Activated CD4-positive, CD25-positive, alpha-beta regulatory T cell treated with anti-CD3 and anti-CD28 coated beads, Interleukin-2, amount 50 U/mL, for 72 hours (primary cell): ENCODE results near the gene KAT6B.
A peak's percentile ranks its signal among the peaks of the same experiment; 100 is the strongest.

Experiments used
- DNase-seq: peaks from one replicate; pipeline ENCODE4 v3.0.0; 2021

KAT6B gene

GRCh38 chr10:74824184-74824899 is 2.1 kb upstream of the KAT6B start:
- peak; percentile 39 for DNase-seq

DNA sequence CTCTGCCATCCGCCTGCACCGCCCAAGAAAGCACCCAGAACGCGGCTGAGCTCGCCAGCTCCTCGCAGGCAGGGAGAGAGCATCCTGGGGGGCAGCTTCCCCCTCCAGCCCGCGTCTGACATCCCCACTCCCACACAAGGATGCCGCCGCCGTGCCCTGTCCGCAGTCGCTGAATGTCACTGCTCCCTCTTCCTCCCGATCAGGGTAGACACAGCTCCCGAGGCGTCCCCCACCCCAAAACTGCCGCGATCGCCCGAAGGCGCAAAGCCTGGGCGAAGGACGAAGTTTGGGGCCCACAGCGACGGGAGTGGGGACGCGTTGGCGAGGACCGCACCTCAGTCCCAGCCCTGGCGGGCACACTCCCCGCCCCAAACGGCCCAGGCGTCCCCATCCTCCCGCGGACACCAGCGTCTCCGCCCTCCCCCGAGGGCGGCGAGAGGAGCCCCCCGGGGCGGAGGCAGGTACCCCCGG is 1.5 kb upstream of the KAT6B start:
- peak; percentile 55 for DNase-seq

DNA sequence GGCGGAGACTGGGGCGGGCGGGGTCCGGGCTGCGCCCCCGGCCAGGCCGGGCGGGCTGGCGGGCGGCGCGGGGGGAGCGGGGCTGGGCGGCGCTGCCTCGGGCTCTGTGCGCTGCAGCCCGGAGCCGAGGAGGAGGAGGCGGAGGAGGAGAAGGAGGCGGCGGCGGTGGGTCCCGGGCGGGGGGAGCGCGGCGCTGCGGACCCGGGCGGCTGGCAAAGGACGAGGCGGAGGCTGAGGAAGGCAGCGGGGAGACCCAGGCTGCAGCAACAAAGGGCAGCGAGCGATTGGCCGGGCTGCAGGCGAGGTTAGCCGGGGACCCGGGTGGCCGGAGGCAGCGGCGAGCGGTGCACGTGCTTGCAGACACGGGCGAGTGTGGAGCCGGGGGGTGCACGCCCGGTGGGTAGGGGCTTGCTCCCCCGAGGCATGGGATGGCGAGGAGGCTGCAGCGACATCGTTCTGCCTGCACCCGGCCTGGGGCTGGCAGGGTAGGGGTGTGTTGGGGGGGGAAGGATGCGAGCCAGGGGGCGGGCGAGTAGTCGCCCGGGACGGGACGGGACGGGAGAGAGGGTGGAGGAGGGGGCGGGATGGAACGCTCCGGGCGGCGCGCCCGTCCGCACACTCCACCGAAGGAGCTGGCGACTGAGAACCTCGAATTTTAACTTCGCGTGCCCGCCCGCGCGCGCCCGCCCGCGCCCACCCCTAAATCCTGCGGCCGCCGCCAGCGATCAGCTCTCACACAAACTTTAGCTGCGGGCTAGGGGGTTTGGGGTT is 844 bp upstream of the KAT6B start:
- peak; percentile 67 for DNase-seq

- DNase-seq = no peak
Measured at GRCh38 chr10:74827045-74827441, 643 bp downstream of the KAT6B start.

DNA sequence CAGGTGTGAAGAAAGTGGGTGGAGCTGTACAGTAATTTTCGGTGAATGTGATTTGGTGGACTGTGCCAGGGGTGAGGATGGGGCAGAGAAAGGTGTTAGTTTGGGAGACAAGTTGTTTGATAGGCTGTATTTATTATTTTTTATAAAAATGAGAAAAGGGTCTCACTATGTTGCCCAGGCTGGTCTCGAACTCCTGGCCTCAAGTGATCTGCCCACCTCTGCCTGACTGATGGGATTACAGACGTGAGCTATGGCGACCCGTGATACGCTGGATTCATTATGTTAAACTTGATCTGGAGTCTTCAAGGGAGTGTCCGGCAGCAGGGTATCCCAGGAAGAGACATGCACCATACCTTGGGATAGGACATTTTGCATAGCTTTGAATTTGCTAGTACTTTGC is 1.3 kb downstream of the KAT6B start:
- no peak for DNase-seq

- DNase-seq = no peak
Measured at GRCh38 chr10:74828946-74829345, 2.5 kb downstream of the KAT6B start.

DNA sequence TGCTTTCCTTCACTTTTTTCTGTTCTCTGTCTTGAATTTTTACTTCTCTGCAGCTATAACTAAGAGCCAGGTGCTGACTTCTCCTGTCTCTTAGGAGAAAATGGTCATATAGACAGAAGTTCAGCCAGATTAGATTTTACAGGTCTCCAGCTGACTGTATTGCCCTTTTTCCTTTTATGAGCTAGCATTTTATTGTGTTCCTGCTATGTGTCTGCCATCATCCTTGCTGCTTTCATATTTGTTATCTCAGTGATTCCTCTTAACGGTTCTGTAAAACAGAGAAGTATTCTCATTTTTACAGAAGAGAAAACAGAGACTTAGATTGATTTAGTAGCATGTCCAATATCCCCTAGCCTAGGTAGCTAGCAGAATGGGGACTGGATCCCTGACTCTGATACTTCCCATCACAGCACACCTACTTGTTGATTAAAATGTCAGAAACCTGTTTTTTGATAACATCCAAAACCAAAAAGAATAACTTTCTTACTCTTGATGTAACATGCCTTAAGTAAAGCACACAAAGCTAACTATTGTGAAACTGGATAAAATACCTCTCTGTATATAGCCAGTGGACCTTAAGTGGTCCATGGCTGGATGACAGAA is 5.2 kb downstream of the KAT6B start:
- DNase-seq = no peak

DNA sequence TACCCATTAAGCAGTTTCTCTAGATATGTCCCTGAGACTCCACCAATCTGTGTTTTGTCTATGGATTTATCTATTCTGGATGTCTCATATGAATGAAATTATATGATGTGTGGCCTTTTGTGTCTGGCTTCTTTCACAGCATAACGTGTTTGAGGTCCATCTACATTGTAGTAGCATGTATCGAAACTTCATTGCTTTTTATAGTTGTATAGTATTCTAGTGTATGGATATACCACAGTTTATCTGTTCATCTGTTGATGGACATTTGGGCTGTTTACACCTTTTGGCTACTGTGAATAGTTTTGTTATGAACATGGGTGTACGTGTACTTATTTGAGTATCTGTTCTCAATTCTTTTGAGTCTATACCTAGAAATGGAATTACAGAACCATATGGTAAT is 9.6 kb downstream of the KAT6B start:
- no peak for DNase-seq

DNA sequence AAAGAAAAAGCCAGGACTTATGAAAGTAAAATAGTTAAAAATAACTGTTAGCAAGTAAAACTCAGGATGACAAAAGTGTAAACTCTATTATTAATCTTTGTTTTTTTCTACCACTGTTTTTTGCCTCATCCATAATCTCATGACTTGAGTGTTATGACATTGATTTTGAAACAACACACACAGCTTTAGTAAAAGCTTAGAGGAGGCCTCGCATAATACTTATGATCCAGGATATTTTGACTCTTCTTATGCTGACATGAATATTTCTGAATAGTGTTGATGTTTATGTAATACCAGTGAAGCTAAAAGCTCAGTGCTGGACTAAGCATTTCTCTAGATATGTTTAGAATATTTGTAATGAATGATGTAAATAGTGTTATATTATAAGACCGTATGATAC is 10.5 kb downstream of the KAT6B start:
- no peak for DNase-seq

GRCh38 chr10:74837743-74838142 is 11.3 kb downstream of the KAT6B start:
- no peak for DNase-seq

- no peak for DNase-seq
Measured at GRCh38 chr10:74839708-74840107, 13.3 kb downstream of the KAT6B start.

GRCh38 chr10:74841265-74841973 is 15.0 kb downstream of the KAT6B start:
- no peak for DNase-seq

DNA sequence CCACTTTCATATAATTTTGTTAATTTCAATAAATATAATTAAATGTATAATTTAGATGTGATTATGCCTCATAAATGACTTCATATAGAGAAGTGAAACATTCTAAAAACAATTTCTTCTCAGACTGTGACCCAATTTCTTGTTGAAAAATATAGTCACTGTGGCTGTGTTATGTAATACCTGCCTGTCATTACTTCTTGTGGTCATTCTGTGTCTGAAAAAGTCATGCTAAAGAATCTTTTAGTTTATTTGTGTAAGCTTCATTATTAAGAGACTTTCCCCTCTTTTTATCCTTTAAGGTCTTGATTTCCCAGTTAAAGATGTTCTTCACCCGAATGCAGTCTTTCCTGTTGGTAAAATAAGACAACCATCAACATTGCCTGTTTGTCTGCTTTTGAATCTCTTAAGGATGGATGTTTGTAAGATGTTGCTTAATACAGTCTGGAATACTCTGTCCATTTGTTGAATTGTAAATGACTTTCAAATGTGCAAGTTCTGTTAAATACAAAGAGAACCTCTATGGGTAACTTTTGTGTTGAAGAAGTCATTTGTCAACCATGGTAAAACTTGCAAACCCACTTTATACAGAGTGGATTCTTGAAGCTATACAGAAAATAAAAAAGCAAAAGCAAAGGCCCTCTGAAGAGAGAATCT is 16.0 kb downstream of the KAT6B start:
- no peak for DNase-seq

- DNase-seq = no peak
Measured at GRCh38 chr10:74846958-74847357, 20.6 kb downstream of the KAT6B start.

GRCh38 chr10:74851831-74852230 is 25.4 kb downstream of the KAT6B start:
- no peak for DNase-seq

DNA sequence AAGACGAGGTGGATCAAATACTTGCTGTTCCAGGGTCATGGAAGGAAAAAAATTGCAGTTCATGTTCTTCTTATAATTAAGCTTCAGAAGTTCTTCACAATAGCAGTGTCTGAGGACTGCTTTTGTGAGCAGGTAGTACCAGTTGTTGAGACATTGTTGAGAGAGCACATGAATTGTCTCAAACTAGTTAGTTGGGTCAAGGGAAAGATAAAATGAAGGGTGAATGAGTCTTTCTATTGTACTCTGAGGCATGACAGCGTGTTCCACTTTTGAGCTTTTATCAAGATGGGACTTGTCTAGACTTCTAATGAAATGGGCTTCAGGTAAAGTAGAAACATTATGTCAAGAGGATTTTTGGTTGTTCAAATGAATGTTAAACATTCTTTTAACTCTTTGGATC is 26.0 kb downstream of the KAT6B start:
- no peak for DNase-seq

GRCh38 chr10:74854610-74855009 is 28.2 kb downstream of the KAT6B start:
- no peak for DNase-seq

GRCh38 chr10:74855027-74855426 is 28.6 kb downstream of the KAT6B start:
- no peak for DNase-seq

- no peak for DNase-seq
Measured at GRCh38 chr10:74855439-74855838, 29.0 kb downstream of the KAT6B start.

DNA sequence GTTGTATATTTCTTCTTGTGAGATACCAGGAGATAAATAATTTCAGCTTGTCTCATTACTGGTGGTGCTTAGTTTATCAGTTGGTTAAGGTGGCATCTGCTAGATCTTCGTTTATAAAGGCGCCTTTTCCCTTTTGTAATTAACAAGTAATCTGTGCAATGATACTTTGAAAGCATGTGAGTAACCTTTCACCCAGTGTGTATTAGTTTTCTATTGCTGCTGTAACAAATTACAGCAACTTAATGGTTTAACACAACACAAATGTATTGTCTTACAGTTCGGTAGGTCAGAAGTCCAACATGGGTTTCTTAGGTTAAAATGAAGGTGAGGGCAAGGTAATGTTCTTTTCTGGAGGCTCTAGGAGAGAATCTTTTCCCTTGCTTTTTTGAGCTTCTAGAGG is 30.5 kb downstream of the KAT6B start:
- DNase-seq = no peak

- no peak for DNase-seq
Measured at GRCh38 chr10:74857586-74857985, 31.2 kb downstream of the KAT6B start.

- DNase-seq = no peak
Measured at GRCh38 chr10:74859546-74859945, 33.1 kb downstream of the KAT6B start.

- DNase-seq = no peak
Measured at GRCh38 chr10:74862625-74863024, 36.2 kb downstream of the KAT6B start.
